ENCODE results near the gene PNPLA4.

- TF ChIP-seq CTCF (IDR thresholded peaks at IDR 0.05) (no peak), POLR2A (IDR thresholded peaks at IDR 0.05) (no peak)
These were observed 327 bp downstream of the PNPLA4 start for GRCh38 chrX:7926914-7927258.

All from vagina (tissue), 2 donors.